ENCODE data around the gene ANKUB1.

ANKUB1 gene

GRCh38 chr3:149727656-149728055 is 64.7 kb downstream of the ANKUB1 start:
- Histone ChIP-seq H3K27ac (no peak overlapping the region), H3K36me3 (replicated peaks) (no peaks in the 10 kb centered on the region), H3K4me3 (ENCODE audit: low read depth, low read length) (no peak overlapping the region), H3K27me3 (replicated peaks) (no peaks in the 10 kb centered on the region)
- DNase-seq: no peak
- in situ Hi-C loops (cut with HindIII; ENCODE audit: low pct_ligation_motif_present, low sequenced_read_pairs): loop anchor here (25.0 kb wide), 1 partner anchor 215 kb away; no protein-coding TSS in a partner anchor
- TF ChIP-seq CTCF (IDR thresholded peaks at IDR 0.05; ENCODE audit: low read depth, low read length, missing control alignments): no peak

- Histone ChIP-seq H3K36me3 (replicated peaks) (no peaks in the 10 kb centered on the region), H3K27me3 (replicated peaks) (no peaks in the 10 kb centered on the region), H3K27ac (no peak overlapping the region), H3K4me3 (ENCODE audit: low read depth, low read length) (no peak overlapping the region)
- no peak for TF ChIP-seq CTCF (IDR thresholded peaks at IDR 0.05; ENCODE audit: low read depth, low read length, missing control alignments)
- in situ Hi-C loops (cut with HindIII; ENCODE audit: low pct_ligation_motif_present, low sequenced_read_pairs): loop anchor here (25.0 kb wide), 1 partner anchor 215 kb away; no protein-coding TSS in a partner anchor
- no peak for DNase-seq
Measured at GRCh38 chr3:149726716-149727407, 65.5 kb downstream of the ANKUB1 start.

- Histone ChIP-seq H3K27me3 (replicated peaks) (no peaks in the 10 kb centered on the region), H3K4me3 (ENCODE audit: low read depth, low read length) (no peak overlapping the region), H3K36me3 (replicated peaks) (no peaks in the 10 kb centered on the region), H3K27ac (no peak overlapping the region)
- TF ChIP-seq CTCF (IDR thresholded peaks at IDR 0.05; ENCODE audit: low read depth, low read length, missing control alignments): no peak
- DNase-seq: no peak
- in situ Hi-C loops (cut with HindIII; ENCODE audit: low pct_ligation_motif_present, low sequenced_read_pairs): no loop called here
Measured at GRCh38 chr3:149723781-149724180, 68.6 kb downstream of the ANKUB1 start.

- H3K4me3 ChIP-seq (ENCODE audit: low read depth, low read length): no peak overlapping the region
- no peak for TF ChIP-seq CTCF (IDR thresholded peaks at IDR 0.05; ENCODE audit: low read depth, low read length, missing control alignments)
- H3K27ac ChIP-seq: no peak overlapping the region
- in situ Hi-C loops (cut with HindIII; ENCODE audit: low pct_ligation_motif_present, low sequenced_read_pairs): no loop called here
- DNase-seq: no peak
- no peaks in the 10 kb centered on the region for H3K27me3 ChIP-seq (replicated peaks)
- no peaks in the 10 kb centered on the region for H3K36me3 ChIP-seq (replicated peaks)
Measured at GRCh38 chr3:149720918-149721317, 71.4 kb downstream of the ANKUB1 start.

- DNase-seq: peak; percentile 77
Measured at GRCh38 chr3:149717391-149718056, 74.8 kb downstream of the ANKUB1 start.

More at GRCh38 chr3:149717391-149718056, 74.8 kb downstream of the ANKUB1 start:
- no peaks in the 10 kb centered on the region for H3K36me3 ChIP-seq (replicated peaks)
- no peaks in the 10 kb centered on the region for H3K27me3 ChIP-seq (replicated peaks)
- H3K4me3 ChIP-seq (ENCODE audit: low read depth, low read length): no peak overlapping the region
- in situ Hi-C loops (cut with HindIII; ENCODE audit: low pct_ligation_motif_present, low sequenced_read_pairs): no loop called here
- no peak overlapping the region for H3K27ac ChIP-seq
- TF ChIP-seq CTCF (IDR thresholded peaks at IDR 0.05; ENCODE audit: low read depth, low read length, missing control alignments): peak; percentile 73
